Ishikawa (cell line): ENCODE results near the gene ADCY2.

ENCODE experiments used
- CEBPB ChIP-seq: IDR thresholded peaks from 2 replicates; pipeline ENCODE4 v1.6.1; 2012
- CREB1 ChIP-seq: IDR thresholded peaks from 2 replicates; pipeline ENCODE4 v1.6.1; 2012; ENCODE audit warnings: low read depth
- EGR1 ChIP-seq: IDR thresholded peaks from 2 replicates; pipeline ENCODE4 v1.6.1; 2012
- EP300 ChIP-seq: IDR thresholded peaks from 2 replicates; pipeline ENCODE4 v1.6.1; 2012; ENCODE audit warnings: borderline replicate concordance
- FOXM1 ChIP-seq: IDR thresholded peaks from 2 replicates; pipeline ENCODE4 v1.6.1; 2012; ENCODE audit warnings: low read depth, borderline replicate concordance
- NFIC ChIP-seq: IDR thresholded peaks from 2 replicates; pipeline ENCODE4 v1.6.1; 2012
- RAD21 ChIP-seq: IDR thresholded peaks from 2 replicates; pipeline ENCODE4 v1.6.1; 2012; ENCODE audit warnings: low read depth
- TAF1 ChIP-seq: IDR thresholded peaks from 2 replicates; pipeline ENCODE4 v1.6.1; 2012; ENCODE audit warnings: low read depth, mild to moderate bottlenecking
- TCF12 ChIP-seq: IDR thresholded peaks from 2 replicates; pipeline ENCODE4 v1.6.1; 2012; ENCODE audit warnings: low read depth
- TEAD4 ChIP-seq: IDR thresholded peaks from 2 replicates; pipeline ENCODE4 v1.6.1; 2012
- USF1 ChIP-seq: IDR thresholded peaks from 2 replicates; pipeline ENCODE4 v1.6.1; 2012
- YY1 ChIP-seq: IDR thresholded peaks from 2 replicates; pipeline ENCODE4 v1.6.1; 2012; ENCODE audit warnings: low read depth
- TF ChIP-seq, protein P1 (sequence below): IDR thresholded peaks from 2 replicates; pipeline ENCODE4 v1.6.1; 2012; ENCODE audit warnings: low read depth, mild to moderate bottlenecking
- TF ChIP-seq, protein P2 (sequence below): IDR thresholded peaks from 2 replicates; pipeline ENCODE4 v1.6.1; 2012

The ADCY2 gene

DNA sequence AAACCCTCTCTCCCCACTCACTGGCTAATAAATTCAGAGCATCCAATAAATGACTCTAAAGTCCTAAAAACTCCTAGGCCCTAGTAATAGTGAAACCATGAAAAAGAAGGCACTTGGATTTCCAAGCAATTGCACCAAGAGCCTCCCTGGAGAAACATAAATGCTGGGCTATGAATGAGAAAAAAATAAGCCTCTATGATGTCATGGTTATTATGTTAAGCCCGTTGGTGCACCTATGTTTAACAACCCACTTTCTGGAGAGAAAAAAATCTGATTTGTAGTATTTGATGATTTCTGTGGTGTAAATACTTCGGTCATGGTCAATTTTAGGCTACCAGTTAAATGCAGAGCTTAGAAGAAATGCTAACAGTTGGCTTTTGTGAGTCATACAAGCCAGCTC lies 446.6 kb downstream of the ADCY2 start:
- TF ChIP-seq TCF12 (no peak), YY1 (no peak), TEAD4 (no peak), CREB1 (no peak), USF1 (no peak), CEBPB (no peak), TAF1 (no peak), NFIC (no peak), EP300 (no peak)
- TF ChIP-seq, protein P1, sequence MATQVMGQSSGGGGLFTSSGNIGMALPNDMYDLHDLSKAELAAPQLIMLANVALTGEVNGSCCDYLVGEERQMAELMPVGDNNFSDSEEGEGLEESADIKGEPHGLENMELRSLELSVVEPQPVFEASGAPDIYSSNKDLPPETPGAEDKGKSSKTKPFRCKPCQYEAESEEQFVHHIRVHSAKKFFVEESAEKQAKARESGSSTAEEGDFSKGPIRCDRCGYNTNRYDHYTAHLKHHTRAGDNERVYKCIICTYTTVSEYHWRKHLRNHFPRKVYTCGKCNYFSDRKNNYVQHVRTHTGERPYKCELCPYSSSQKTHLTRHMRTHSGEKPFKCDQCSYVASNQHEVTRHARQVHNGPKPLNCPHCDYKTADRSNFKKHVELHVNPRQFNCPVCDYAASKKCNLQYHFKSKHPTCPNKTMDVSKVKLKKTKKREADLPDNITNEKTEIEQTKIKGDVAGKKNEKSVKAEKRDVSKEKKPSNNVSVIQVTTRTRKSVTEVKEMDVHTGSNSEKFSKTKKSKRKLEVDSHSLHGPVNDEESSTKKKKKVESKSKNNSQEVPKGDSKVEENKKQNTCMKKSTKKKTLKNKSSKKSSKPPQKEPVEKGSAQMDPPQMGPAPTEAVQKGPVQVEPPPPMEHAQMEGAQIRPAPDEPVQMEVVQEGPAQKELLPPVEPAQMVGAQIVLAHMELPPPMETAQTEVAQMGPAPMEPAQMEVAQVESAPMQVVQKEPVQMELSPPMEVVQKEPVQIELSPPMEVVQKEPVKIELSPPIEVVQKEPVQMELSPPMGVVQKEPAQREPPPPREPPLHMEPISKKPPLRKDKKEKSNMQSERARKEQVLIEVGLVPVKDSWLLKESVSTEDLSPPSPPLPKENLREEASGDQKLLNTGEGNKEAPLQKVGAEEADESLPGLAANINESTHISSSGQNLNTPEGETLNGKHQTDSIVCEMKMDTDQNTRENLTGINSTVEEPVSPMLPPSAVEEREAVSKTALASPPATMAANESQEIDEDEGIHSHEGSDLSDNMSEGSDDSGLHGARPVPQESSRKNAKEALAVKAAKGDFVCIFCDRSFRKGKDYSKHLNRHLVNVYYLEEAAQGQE, result no peak
- TF ChIP-seq, protein P2, sequence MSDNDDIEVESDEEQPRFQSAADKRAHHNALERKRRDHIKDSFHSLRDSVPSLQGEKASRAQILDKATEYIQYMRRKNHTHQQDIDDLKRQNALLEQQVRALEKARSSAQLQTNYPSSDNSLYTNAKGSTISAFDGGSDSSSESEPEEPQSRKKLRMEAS, result no peak

GRCh38 chr5:7844901-7845300 lies 449.0 kb downstream of the ADCY2 start:
- TF ChIP-seq, protein P1, result no peak

DNA sequence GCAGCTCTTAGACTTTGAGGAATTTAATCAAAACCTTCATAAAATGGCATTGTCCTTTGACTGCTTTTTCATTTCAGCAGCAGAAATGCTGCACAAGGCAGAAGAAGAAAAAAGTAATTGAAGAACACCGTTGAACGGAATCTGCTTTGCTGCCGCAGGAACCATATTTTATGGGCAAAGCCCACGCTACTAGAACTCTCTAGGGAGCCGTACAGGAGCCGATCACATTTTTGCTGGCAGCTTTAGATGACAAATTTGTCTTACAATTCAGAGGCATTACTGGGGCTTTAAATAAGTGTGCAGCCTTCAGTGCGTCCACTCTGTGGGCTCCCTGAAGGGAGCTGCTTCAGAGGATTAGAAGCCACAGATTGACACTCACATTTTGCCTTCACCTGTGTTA lies 449.6 kb downstream of the ADCY2 start:
- TF ChIP-seq FOXM1, result no peak
- no peak for TF ChIP-seq TEAD4
- no peak for TF ChIP-seq CREB1
- no peak for TF ChIP-seq EGR1
- TF ChIP-seq, protein P1, result no peak
- TF ChIP-seq YY1, result no peak
- no peak for TF ChIP-seq TAF1
- TF ChIP-seq CEBPB, result no peak
- TF ChIP-seq TCF12, result no peak
- TF ChIP-seq NFIC, result no peak
- TF ChIP-seq USF1, result no peak

- TF ChIP-seq RAD21 (no peak), TCF12 (no peak), EP300 (no peak), USF1 (no peak), CREB1 (no peak), CEBPB (no peak), FOXM1 (no peak)
- TF ChIP-seq, protein P2, result no peak
These were observed 450.4 kb downstream of the ADCY2 start for GRCh38 chr5:7846327-7846726.

- TF ChIP-seq TEAD4 (no peak), RAD21 (no peak), EGR1 (no peak), USF1 (no peak), YY1 (no peak), FOXM1 (no peak), TCF12 (no peak)
- TF ChIP-seq, protein P1, result no peak
- TF ChIP-seq, protein P2, result no peak
These were observed 452.4 kb downstream of the ADCY2 start for GRCh38 chr5:7848296-7848695.
